GM12873 (cell line): ENCODE measurements around the gene HPCAL1.

Experiments
- CTCF ChIP-seq: IDR thresholded peaks from 2 replicates; pipeline ENCODE4 v1.5.1; 2012; ENCODE audit warnings: low read depth, mild to moderate bottlenecking, moderate library complexity, low read length, control low read depth; ENCODE audit not compliant: insufficient read depth; ENCODE audit errors: missing control alignments

Gene HPCAL1

GRCh38 chr2:10424916-10425505, 122.3 kb downstream of the HPCAL1 start:
- TF ChIP-seq CTCF: no peak

- no peak for TF ChIP-seq CTCF
Observed at GRCh38 chr2:10425699-10426098, 123.0 kb downstream of the HPCAL1 start.

- no peak for TF ChIP-seq CTCF
Observed at GRCh38 chr2:10426726-10427617, 124.3 kb downstream of the HPCAL1 start.

GRCh38 chr2:10427618-10427949, 124.9 kb downstream of the HPCAL1 start:
- no peak for TF ChIP-seq CTCF

- no peak for TF ChIP-seq CTCF
Observed at GRCh38 chr2:10428355-10428754, 125.7 kb downstream of the HPCAL1 start.

- TF ChIP-seq CTCF: no peak
Observed at GRCh38 chr2:10428924-10429323, 126.2 kb downstream of the HPCAL1 start.

GRCh38 chr2:10430886-10431622, 128.3 kb downstream of the HPCAL1 start:
- TF ChIP-seq CTCF: no peak
